Neural crest cell (in vitro differentiated cells): ENCODE results near the gene NINL. TPM values are rescaled to one million over a fixed set of nuclear protein-coding genes. Genes with fewer than 3 reads are reported as not detected.
A peak's percentile ranks its signal among the peaks of the same experiment; 100 is the strongest.

Source experiments
- DNase-seq: peaks from one replicate; pipeline ENCODE4 v3.0.0; 2021; ENCODE audit warnings: low read depth, mixed read lengths, low spot score
- H3K27ac Mint-ChIP-seq: one replicate; pipeline ENCODE4 v1.8.0; 2021; ENCODE audit warnings: mild to moderate bottlenecking, mixed read lengths; ENCODE audit not compliant: unreplicated experiment
- H3K27me3 Mint-ChIP-seq: 2 replicates; pipeline ENCODE4 v1.8.0; 2021; ENCODE audit warnings: low read depth, mild to moderate bottlenecking, mixed read lengths
- H3K36me3 Mint-ChIP-seq: 2 replicates; pipeline ENCODE4 v1.8.0; 2021; ENCODE audit warnings: low read depth, mild to moderate bottlenecking, mixed read lengths
- H3K4me1 Mint-ChIP-seq: 2 replicates; pipeline ENCODE4 v1.8.0; 2021; ENCODE audit warnings: mixed read lengths
- H3K4me3 Mint-ChIP-seq: one replicate; pipeline ENCODE4 v1.8.0; 2021; ENCODE audit warnings: mild to moderate bottlenecking, mixed read lengths
- H3K9me3 Mint-ChIP-seq: 2 replicates; pipeline ENCODE4 v1.8.0; 2021; ENCODE audit warnings: mixed read lengths
- CTCF ChIP-seq: fragments of 200-600 bp; sonication (generic); conservative IDR thresholded peaks from 2 replicates; pipeline ENCODE4 v1.5.0; 2021; ENCODE audit warnings: antibody characterized with exemption, mild to moderate bottlenecking
- total RNA-seq: library from RNA; stranded (reverse); gene quantifications from 2 replicates; pipeline ENCODE4 v1.2.1, GENCODE V29; 2021

Gene NINL
- total RNA-seq, 1 donor from 2014 or later = 44.0 TPM

GRCh38 chr20:25537890-25538289 is 47.4 kb downstream of the NINL start:
- Mint-ChIP-seq H3K4me3 (no peak overlapping the region), H3K36me3 (no peaks in the 10 kb centered on the region), H3K4me1 (peaks cover 39% of the 10 kb centered on the region), H3K27me3 (no peaks in the 10 kb centered on the region), H3K9me3 (no peaks in the 10 kb centered on the region), H3K27ac (no peak overlapping the region)
- DNase-seq = no peak
- no peak for TF ChIP-seq CTCF

- DNase-seq = no peak
- Mint-ChIP-seq H3K9me3 (no peaks in the 10 kb centered on the region), H3K4me1 (peaks cover 47% of the 10 kb centered on the region), H3K27ac (no peak overlapping the region), H3K4me3 (no peak overlapping the region), H3K27me3 (no peaks in the 10 kb centered on the region), H3K36me3 (no peaks in the 10 kb centered on the region)
- TF ChIP-seq CTCF = no peak
Observed at GRCh38 chr20:25535762-25536161, 49.6 kb downstream of the NINL start.

GRCh38 chr20:25534845-25535244 is 50.5 kb downstream of the NINL start:
- H3K27ac Mint-ChIP-seq = no peak overlapping the region
- no peaks in the 10 kb centered on the region for H3K9me3 Mint-ChIP-seq
- no peak for TF ChIP-seq CTCF
- H3K4me3 Mint-ChIP-seq = no peak overlapping the region
- peaks cover 47% of the 10 kb centered on the region for H3K4me1 Mint-ChIP-seq
- H3K27me3 Mint-ChIP-seq = no peaks in the 10 kb centered on the region
- DNase-seq = no peak
- no peaks in the 10 kb centered on the region for H3K36me3 Mint-ChIP-seq

- Mint-ChIP-seq H3K9me3 (no peaks in the 10 kb centered on the region), H3K27ac (no peak overlapping the region), H3K36me3 (no peaks in the 10 kb centered on the region), H3K4me3 (no peak overlapping the region), H3K4me1 (peaks cover 50% of the 10 kb centered on the region), H3K27me3 (no peaks in the 10 kb centered on the region)
- no peak for DNase-seq
- TF ChIP-seq CTCF = no peak
Observed at GRCh38 chr20:25533920-25534700, 51.2 kb downstream of the NINL start.

GRCh38 chr20:25532971-25533391 is 52.4 kb downstream of the NINL start:
- no peaks in the 10 kb centered on the region for H3K27me3 Mint-ChIP-seq
- no peaks in the 10 kb centered on the region for H3K9me3 Mint-ChIP-seq
- peak overlapping the region; percentile 40 for H3K27ac Mint-ChIP-seq
- DNase-seq = no peak
- no peak overlapping the region for H3K4me3 Mint-ChIP-seq
- no peak for TF ChIP-seq CTCF
- peaks cover 51% of the 10 kb centered on the region for H3K4me1 Mint-ChIP-seq
- H3K36me3 Mint-ChIP-seq = no peaks in the 10 kb centered on the region
